ENCODE results near the gene RAPH1.

GRCh38 chr2:203446071-203446481 is 89.0 kb downstream of the RAPH1 start:
- TF ChIP-seq CTCF (conservative IDR thresholded peaks at IDR 0.05) (no peak), ZFX (IDR thresholded peaks at IDR 0.05) (no peak)

All from C4-2B (cell line).